Activated CD4-positive, alpha-beta T cell treated with anti-CD3 and anti-CD28 coated beads for 4 hours (primary cell): Measurements from ENCODE around the gene CCDC148.
"Not testable (repeated sequence)": the region's sequence is repeated elsewhere in the genome, so short reads cannot be mapped to it uniquely, and the experiment has no call there.

Source experiments
- DNase-seq, 2 donors: peaks; one replicate each; pipeline ENCODE4 v3.0.0-alpha.2; 2020

The CCDC148 gene

GRCh38 chr2:158481116-158481515, 24.6 kb upstream of the CCDC148 start:
- no peak for DNase-seq

- no peak for DNase-seq
Measured at GRCh38 chr2:158478816-158479215, 22.3 kb upstream of the CCDC148 start.

GRCh38 chr2:158478237-158478636, 21.7 kb upstream of the CCDC148 start:
- DNase-seq = no peak

GRCh38 chr2:158477202-158477601, 20.6 kb upstream of the CCDC148 start:
- DNase-seq = no peak

GRCh38 chr2:158474526-158475011, 18.0 kb upstream of the CCDC148 start:
- not testable (repeated sequence) for DNase-seq

GRCh38 chr2:158473719-158474392, 17.3 kb upstream of the CCDC148 start:
- DNase-seq = no peak

- DNase-seq = not testable (repeated sequence)
Measured at GRCh38 chr2:158473300-158473699, 16.7 kb upstream of the CCDC148 start.

GRCh38 chr2:158472829-158473228, 16.3 kb upstream of the CCDC148 start:
- not testable (repeated sequence) for DNase-seq

GRCh38 chr2:158467248-158467647, 10.7 kb upstream of the CCDC148 start:
- no peak for DNase-seq

GRCh38 chr2:158464426-158465281, 8.1 kb upstream of the CCDC148 start:
- DNase-seq = peak in 1 of 2 donors; percentile 1

- no peak for DNase-seq
Measured at GRCh38 chr2:158463496-158464095, 7.0 kb upstream of the CCDC148 start.

- no peak for DNase-seq
Measured at GRCh38 chr2:158460632-158461297, 4.2 kb upstream of the CCDC148 start.

GRCh38 chr2:158459161-158460003, 2.8 kb upstream of the CCDC148 start:
- no peak for DNase-seq

- no peak for DNase-seq
Measured at GRCh38 chr2:158458617-158458920, 2.0 kb upstream of the CCDC148 start.

- peak; percentile 50 to 51 for DNase-seq
Measured at GRCh38 chr2:158457826-158458616, 1.5 kb upstream of the CCDC148 start.

- peak; percentile 35 to 44 for DNase-seq
Measured at GRCh38 chr2:158457092-158457825, 706 bp upstream of the CCDC148 start.

- DNase-seq = no peak
Measured at GRCh38 chr2:158443606-158444005, 12.9 kb downstream of the CCDC148 start.

- DNase-seq = not testable (repeated sequence)
Measured at GRCh38 chr2:158439062-158439461, 17.5 kb downstream of the CCDC148 start.

- DNase-seq = not testable (repeated sequence)
Measured at GRCh38 chr2:158433716-158434115, 22.8 kb downstream of the CCDC148 start.

- no peak for DNase-seq
Measured at GRCh38 chr2:158432117-158432516, 24.4 kb downstream of the CCDC148 start.

GRCh38 chr2:158414538-158414937, 42.0 kb downstream of the CCDC148 start:
- no peak for DNase-seq
